ENCODE results near the gene PRCD.
"Not testable (repeated sequence)": the region's sequence is repeated elsewhere in the genome, so short reads cannot be mapped to it uniquely, and the experiment has no call there.

Gene PRCD

DNA sequence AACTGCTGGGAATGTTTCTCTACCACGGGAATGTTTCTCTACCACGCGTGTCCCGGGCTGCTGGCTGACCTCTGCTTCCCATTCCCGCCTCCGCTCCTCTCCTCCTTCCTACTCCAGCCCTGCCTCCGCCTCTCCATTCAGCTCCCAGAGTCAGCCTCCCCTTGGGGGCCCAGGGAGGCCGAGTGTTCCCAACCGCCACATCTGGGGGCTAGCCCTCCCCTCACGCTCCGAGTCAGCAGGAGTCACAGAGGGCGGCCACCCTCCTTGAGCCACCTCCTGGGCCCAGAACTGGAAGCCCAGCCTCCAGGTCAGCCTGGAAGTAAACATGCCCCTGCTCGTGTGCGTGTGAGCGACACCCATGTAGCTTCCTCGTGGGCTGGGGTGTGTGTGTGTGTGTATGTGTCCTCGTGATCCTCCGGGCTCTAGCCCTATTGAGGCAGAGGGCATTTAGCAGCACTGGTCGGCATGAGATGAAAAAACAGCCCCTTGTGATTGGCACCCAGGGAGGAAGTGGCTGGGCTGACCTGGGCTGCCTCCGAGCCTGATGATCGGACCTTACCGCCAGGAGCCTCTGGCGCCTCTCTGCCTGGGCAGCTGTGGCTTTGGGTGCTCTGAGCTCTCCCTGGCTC, 9.6 kb upstream of the PRCD start:
- DNase-seq (ENCODE audit: low read depth) = peak; percentile 68
- H3K4me3 ChIP-seq (ENCODE audit: low read depth, low read length) = no peak overlapping the region
- TF ChIP-seq, protein P1, sequence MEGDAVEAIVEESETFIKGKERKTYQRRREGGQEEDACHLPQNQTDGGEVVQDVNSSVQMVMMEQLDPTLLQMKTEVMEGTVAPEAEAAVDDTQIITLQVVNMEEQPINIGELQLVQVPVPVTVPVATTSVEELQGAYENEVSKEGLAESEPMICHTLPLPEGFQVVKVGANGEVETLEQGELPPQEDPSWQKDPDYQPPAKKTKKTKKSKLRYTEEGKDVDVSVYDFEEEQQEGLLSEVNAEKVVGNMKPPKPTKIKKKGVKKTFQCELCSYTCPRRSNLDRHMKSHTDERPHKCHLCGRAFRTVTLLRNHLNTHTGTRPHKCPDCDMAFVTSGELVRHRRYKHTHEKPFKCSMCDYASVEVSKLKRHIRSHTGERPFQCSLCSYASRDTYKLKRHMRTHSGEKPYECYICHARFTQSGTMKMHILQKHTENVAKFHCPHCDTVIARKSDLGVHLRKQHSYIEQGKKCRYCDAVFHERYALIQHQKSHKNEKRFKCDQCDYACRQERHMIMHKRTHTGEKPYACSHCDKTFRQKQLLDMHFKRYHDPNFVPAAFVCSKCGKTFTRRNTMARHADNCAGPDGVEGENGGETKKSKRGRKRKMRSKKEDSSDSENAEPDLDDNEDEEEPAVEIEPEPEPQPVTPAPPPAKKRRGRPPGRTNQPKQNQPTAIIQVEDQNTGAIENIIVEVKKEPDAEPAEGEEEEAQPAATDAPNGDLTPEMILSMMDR (conservative IDR thresholded peaks at IDR 0.05; ENCODE audit: low read depth, low read length) = no peak

DNA sequence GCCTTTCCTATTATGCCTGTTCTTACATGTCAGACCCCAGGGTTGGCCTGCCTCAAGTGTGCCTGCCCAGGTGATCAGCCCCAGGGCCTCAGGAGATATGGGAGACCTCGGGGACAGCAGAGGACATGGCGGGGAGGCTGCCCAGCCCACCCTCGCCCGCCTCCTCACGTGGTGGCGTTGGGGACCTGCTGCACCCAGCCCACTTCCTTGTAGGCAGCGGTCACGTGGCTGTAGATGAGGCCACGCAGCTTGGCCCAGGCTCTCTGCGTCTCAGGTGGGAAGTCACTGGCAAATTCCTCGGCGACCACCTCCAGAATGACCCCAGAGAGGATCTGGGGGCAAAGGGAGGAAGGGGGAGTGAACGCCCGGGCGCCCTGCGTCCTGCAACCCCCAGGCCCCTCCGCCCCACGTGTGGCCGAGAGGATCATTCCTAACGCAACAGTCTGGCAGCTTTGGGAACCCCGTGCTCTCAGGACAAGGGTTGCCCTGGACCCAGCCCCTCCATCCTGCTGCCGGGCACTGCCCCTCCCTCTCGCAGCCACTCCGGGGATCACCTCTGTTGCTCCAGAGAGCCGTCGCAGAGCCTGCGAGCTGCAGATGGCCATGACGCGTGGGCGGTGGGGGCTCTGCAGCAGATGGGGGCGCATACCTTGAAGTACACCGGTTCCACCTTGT, 8.9 kb upstream of the PRCD start:
- no peak overlapping the region for H3K4me3 ChIP-seq (ENCODE audit: low read depth, low read length)
- DNase-seq (ENCODE audit: low read depth) = no peak

DNA sequence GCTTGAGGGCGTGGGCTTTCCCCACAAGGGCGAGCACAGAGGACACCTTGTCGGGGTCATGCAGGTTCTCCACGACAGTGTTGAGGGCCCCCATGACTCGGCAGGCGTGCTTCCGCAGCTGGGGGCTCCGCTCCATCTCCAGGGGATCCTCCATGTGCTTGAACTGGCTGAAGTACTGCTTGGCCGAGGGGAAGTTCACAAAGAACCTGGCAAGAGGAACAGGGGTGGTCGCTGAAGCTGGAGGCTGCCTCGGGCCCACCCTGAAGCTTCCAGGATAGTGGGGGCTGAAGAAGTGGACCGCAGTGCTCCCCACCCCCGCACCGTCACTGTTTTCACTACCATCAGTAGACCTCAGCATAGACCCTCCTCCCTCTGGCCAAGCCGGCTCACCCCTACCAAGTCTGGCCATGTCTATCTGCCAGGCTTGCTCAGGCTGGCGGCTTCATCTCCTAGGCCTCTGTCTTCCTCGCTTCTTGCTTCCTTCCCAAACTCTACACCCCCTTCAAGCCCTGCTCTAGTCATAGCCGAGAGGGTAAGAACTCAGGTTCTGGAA, 8.3 kb upstream of the PRCD start:
- H3K4me3 ChIP-seq (ENCODE audit: low read depth, low read length) = no peak overlapping the region
- DNase-seq (ENCODE audit: low read depth) = no peak
- TF ChIP-seq, protein P1 (conservative IDR thresholded peaks at IDR 0.05; ENCODE audit: low read depth, low read length) = no peak

More for the DNA sequence above, 8.9 kb upstream of the PRCD start:
- TF ChIP-seq, protein P1 (conservative IDR thresholded peaks at IDR 0.05; ENCODE audit: low read depth, low read length) = no peak

DNA sequence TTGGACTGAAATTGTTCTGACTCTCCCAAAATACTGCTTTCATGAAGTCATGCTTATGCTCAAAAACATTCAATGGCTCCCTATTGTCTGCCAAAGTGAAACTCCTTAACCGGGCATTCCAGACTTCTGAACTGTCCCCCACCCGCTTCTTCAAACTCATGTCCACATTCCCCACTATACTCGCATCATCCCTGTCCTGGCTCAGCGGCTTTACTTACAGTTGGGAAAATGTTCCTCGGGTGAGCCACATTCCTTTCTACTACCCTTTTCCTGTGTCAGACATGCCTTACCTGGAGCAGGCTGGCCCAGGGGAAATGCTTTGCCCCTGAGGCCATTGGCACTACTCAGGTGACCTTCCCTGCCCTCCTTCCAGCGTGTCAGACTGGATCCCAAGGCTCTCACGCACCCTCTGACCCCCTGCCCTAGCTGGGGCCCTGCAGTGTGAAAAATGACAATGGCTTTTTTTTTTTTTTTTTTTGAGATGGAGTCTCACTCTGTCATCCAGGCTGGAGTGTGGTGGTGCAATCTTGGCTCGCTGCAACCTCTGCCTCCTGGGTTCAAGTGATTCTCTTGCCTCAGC, 7.7 kb upstream of the PRCD start:
- DNase-seq (ENCODE audit: low read depth) = no peak

DNA sequence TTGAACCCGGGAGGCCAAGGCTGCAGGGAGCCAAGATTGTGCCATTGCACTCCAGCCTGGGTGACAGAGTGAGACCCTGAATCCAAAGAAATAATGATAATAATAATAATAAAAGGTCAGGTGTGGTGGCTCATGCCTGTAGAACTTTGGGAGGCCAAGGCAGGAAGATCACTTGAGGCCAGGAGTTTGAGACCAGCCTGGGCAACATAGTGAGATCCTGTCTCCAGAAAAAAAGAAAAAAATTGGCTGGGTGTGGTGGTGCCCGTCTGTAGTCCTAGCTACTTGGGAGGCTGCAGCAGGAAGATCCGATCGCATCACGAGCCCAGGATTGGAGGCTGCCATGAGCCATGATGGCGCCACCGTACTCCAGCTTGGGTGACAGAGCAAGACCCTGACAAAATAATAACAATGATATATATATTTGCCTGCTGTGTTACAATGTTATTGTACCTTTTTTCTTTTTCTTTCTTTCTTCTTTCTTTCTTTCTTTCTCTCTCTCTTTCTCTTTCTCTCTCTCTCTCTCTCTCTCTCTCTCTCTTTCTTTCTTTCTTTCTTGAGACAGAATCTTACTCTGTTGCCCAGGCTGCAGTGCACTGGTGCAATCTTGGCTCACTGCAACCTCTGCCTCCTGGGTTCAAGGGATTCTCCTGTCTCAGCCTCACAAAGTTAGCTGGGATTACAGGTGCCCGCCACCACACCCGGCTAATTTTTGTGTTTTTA, 6.0 kb upstream of the PRCD start:
- H3K4me3 ChIP-seq (ENCODE audit: low read depth, low read length); DNase-seq (ENCODE audit: low read depth): not testable (repeated sequence)

More for the DNA sequence above, 7.7 kb upstream of the PRCD start:
- TF ChIP-seq, protein P1 (conservative IDR thresholded peaks at IDR 0.05; ENCODE audit: low read depth, low read length) = no peak
- H3K4me3 ChIP-seq (ENCODE audit: low read depth, low read length) = no peak overlapping the region

DNA sequence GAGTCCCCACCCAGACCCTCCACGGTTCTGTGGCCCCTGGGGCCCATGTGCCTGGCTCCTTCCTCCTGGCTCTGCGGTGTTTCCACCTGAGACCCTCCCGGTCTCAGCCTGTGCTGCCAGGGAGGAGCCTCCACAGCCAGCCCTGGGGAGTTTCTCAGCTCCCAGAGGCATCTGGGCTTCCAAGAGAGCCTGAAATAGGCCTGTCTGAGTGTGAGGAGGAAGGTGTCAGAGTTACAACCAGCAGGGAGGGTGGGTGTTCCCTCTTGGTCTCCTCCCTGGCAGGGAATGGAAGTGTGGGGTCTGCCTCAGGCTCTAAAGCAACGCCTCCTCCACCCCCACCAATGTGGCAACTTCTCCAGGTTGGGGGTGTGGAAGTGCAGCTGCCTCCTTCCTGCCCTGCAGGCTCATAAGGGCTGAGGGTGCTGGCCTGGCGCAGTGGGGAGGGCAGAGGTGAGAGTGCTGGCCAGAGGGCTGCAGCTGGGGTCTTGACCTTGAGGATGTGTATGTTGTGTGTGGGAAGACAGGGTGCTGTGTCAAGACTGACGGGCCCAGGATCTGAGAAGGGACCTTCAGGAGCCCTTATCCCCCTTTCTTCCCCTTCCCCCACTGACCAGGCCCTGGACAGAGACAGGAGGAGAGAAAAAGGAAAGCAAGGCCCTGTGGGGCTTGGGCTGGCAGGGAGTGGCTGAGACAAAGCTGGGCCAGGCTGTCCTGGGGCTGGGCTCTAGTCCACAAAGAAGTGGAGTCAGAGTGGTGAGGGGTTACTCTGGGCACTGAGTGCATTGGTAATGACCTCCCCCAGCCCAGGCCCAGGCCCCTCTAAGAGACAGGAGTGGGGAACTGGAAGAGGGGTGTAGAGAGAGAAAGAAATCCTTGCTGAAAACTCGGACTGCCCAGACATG, 4.8 kb upstream of the PRCD start:
- H3K4me3 ChIP-seq (ENCODE audit: low read depth, low read length) = no peak overlapping the region
- no peak for DNase-seq (ENCODE audit: low read depth)
- TF ChIP-seq, protein P1 (conservative IDR thresholded peaks at IDR 0.05; ENCODE audit: low read depth, low read length) = no peak

Data from choroid plexus epithelial cell (primary cell).